ENCODE data around the gene PTPN1.

The PTPN1 gene

GRCh38 chr20:50574108-50574507, 63.9 kb downstream of the PTPN1 start:
- no peak for DNase-seq (ENCODE audit: low read depth in 4 of 4, low spot score in 1 of 4)

DNA sequence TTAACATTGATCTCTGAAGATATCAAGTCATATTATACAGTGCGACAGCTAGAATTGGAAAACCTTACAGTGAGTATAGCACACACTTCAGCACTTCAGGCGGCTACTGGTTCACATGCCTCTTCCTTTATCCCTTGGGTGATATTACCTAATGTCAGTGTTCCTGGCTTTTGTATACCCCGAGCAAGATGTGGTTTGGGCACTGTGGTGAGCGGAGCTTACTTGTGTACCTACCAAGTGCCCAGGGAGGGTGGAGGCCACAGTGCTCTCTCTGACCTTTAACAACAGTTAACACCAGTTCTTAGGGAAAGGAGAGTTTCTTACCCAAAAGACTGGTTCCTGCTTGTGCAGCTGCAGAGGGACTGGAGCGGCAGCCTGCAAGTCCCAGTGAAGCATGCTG, 64.4 kb downstream of the PTPN1 start:
- DNase-seq (ENCODE audit: low read depth in 4 of 4, low spot score in 1 of 4), result no peak

- DNase-seq (ENCODE audit: low read depth in 4 of 4, low spot score in 1 of 4), result peak in 3 of 4 experiments; percentile 40 to 57 (median 50)
Measured at GRCh38 chr20:50575865-50576720, 65.9 kb downstream of the PTPN1 start.

- no peak for DNase-seq (ENCODE audit: low read depth in 4 of 4, low spot score in 1 of 4)
Measured at GRCh38 chr20:50577175-50578018, 67.2 kb downstream of the PTPN1 start.

GRCh38 chr20:50578061-50578777, 68.0 kb downstream of the PTPN1 start:
- no peak for DNase-seq (ENCODE audit: low read depth in 4 of 4, low spot score in 1 of 4)

DNA sequence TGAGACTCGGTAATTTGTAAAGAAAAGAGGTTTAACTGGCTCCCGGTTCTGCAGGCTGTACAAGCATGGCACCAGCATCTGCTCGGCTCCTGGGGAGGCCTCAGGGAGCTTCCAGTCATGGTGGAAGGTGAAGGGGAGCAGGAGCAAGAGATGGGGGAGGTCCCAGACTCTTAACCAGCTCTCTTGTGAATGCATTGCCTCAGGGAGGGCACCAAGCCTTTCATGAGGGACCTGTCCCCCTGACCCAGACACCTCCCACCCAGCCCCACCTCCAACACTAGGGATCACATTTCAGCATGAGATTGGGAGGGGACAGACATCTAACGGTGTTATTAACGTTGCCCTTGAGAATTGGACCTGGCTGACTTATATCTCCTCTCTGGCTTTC, 68.6 kb downstream of the PTPN1 start:
- DNase-seq (ENCODE audit: low read depth in 4 of 4, low spot score in 1 of 4), result no peak

DNA sequence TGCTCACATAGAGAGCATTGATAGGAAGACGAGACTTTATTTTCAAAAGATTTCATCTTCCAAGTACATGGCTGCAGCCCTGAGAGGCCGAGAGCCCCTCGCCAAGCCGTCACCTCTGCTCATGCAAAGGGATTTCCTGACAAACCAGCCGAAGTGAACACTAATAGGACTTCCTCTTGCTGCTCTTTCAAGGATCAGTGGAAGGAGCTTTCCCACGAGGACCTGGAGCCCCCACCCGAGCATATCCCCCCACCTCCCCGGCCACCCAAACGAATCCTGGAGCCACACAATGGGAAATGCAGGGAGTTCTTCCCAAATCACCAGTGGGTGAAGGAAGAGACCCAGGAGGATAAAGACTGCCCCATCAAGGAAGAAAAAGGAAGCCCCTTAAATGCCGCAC, 69.3 kb downstream of the PTPN1 start:
- no peak for DNase-seq (ENCODE audit: low read depth in 4 of 4, low spot score in 1 of 4)

- DNase-seq (ENCODE audit: low read depth in 4 of 4, low spot score in 1 of 4), result peak in 1 of 4 experiments; percentile 30
Measured at GRCh38 chr20:50580016-50580747, 70.0 kb downstream of the PTPN1 start.

GRCh38 chr20:50580842-50581544, 70.8 kb downstream of the PTPN1 start:
- no peak for DNase-seq (ENCODE audit: low read depth in 4 of 4, low spot score in 1 of 4)

- DNase-seq (ENCODE audit: low read depth in 4 of 4, low spot score in 1 of 4), result no peak
Measured at GRCh38 chr20:50582092-50582491, 71.9 kb downstream of the PTPN1 start.

DNA sequence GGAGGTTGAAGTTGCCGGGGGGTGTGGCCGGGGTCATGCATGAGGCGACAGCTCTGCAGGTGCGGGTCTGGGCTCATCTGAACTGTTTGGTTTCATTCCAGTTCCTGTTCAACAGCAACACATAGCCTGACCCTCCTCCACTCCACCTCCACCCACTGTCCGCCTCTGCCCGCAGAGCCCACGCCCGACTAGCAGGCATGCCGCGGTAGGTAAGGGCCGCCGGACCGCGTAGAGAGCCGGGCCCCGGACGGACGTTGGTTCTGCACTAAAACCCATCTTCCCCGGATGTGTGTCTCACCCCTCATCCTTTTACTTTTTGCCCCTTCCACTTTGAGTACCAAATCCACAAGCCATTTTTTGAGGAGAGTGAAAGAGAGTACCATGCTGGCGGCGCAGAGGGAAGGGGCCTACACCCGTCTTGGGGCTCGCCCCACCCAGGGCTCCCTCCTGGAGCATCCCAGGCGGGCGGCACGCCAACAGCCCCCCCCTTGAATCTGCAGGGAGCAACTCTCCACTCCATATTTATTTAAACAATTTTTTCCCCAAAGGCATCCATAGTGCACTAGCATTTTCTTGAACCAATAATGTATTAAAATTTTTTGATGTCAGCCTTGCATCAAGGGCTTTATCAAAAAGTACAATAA, 72.5 kb downstream of the PTPN1 start:
- DNase-seq (ENCODE audit: low read depth in 4 of 4, low spot score in 1 of 4), result no peak

GRCh38 chr20:50583442-50584150, 73.4 kb downstream of the PTPN1 start:
- no peak for DNase-seq (ENCODE audit: low read depth in 4 of 4, low spot score in 1 of 4)

GRCh38 chr20:50584687-50585086, 74.5 kb downstream of the PTPN1 start:
- DNase-seq (ENCODE audit: low read depth in 4 of 4, low spot score in 1 of 4), result no peak

- DNase-seq (ENCODE audit: low read depth in 4 of 4, low spot score in 1 of 4), result no peak
Measured at GRCh38 chr20:50585214-50585613, 75.0 kb downstream of the PTPN1 start.

DNA sequence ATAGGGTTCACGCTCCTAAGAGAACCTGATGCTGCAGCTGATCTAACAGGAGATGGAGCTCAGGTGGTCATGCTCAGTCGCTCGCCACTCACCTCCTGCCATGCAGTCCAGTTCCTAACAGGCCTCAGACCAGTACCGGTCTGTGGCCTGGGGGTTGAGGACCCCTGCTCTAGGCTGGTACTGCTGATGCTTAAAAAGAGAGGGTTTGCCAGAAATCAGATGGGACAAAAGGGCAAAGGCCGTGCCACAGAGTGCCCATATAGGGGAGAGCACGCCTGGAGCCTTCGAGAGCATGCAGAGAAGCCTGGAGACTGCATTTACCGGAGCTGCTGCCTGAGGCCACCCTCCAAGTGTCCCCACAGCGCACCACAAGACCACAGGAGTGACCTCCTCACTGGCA, 75.5 kb downstream of the PTPN1 start:
- no peak for DNase-seq (ENCODE audit: low read depth in 4 of 4, low spot score in 1 of 4)

DNA sequence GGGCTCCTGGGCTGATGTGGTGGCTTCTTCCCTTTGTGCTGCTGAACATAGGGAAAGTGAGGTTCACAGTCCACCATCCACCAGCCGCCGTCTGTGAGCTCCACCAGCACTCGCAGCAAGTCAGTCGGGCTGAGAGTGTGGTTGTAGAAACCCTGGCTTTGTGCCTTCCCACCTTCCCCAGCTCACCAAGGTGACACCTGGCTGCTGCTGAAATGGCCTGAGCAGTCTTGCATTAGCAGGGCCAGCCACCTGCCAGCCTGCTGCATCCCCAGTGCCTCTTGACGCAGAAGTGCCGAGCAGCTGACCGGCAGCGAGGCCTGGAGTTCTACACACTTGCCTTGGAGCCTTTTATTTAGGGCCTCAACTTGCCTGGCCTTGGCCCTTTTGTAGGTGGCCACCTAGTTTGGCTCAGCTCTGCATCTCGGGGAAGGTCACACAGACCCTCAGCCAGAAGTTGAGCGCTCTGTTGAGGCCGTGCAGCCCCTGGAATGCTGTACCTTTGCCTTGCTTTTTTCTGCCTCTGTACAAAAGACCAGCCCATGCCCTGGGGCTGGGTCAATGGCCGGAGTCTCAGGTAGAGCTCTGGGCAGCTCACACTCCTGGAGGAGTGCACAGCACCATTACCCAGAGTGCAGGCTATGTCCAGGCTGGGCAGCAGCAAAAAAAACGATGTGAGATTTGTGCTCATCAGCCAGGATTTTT, 76.5 kb downstream of the PTPN1 start:
- no peak for DNase-seq (ENCODE audit: low read depth in 4 of 4, low spot score in 1 of 4)

- no peak for DNase-seq (ENCODE audit: low read depth in 4 of 4, low spot score in 1 of 4)
Measured at GRCh38 chr20:50587291-50587961, 77.2 kb downstream of the PTPN1 start.

Data from stimulated activated CD4-positive, alpha-beta T cell treated with anti-CD3 and anti-CD28 coated beads, Interleukin-1b, Interleukin-23, amount 100 ng/mL, for 24 hours (primary cell).